ENCODE measurements around the gene ELP4. TPM values are rescaled to one million over a fixed set of nuclear protein-coding genes. Genes with fewer than 3 reads are reported as not detected.

Gene ELP4
- total and polyA plus RNA-seq, 9 of the 15 experiments (the other 6 are each of a cell fraction or from before 2014, with no cell fraction given): 24.1 to 60.3 (median 38.7) TPM

GRCh38 chr11:31689559-31689958, 180.0 kb downstream of the ELP4 start:
- Histone ChIP-seq H2AFZ (ENCODE audit: low read depth, low read length) (no peak overlapping the region), H3K79me2 (ENCODE audit: control insufficient read depth, insufficient read depth, low read length) (no peaks in the 10 kb centered on the region), H3K4me1 (replicated peaks in 1 of 2; ENCODE audit: control insufficient read depth in 2 of 2, insufficient read depth in 2 of 2, low read length in 2 of 2) (no peaks in the 10 kb centered on the region), H3K36me3 (ENCODE audit: control insufficient read depth, insufficient read depth, low read length) (no peaks in the 10 kb centered on the region), H3K9me3 (replicated peaks; ENCODE audit: control insufficient read depth, insufficient read depth, low read depth, low read length) (no peaks in the 10 kb centered on the region), H4K20me1 (replicated peaks; ENCODE audit: control insufficient read depth, insufficient read depth, low read length) (no peaks in the 10 kb centered on the region; the same call in 1 of the 2 replicates), H3K4me2 (ENCODE audit: insufficient read depth, low read length) (no peak overlapping the region), H3K4me3 (no peak overlapping the region), H3K9me1 (ENCODE audit: control insufficient read depth, insufficient read depth, low read length) (no peaks in the 10 kb centered on the region), H3K27me3 (ENCODE audit: control insufficient read depth in 2 of 2, insufficient read depth in 2 of 2, low read length in 2 of 2) (no peaks in the 10 kb centered on the region), H3K27ac (ENCODE audit: extremely low read depth, low read depth, low read length) (no peak overlapping the region), H3K9ac (ENCODE audit: insufficient read depth in 1 of 2, low read depth in 2 of 2, low read length in 2 of 2) (no peak overlapping the region)
- DNase-seq (ENCODE audit: extremely low read depth in 1 of 4, low spot score in 3 of 4) (no peak), ATAC-seq (no peak), FAIRE-seq (no peak)
- ChIA-PET CTCF (ENCODE audit: low intra/inter-chr PET ratio) (no interaction called here), POLR2A (no interaction called here)
- intact Hi-C loops (cut with micrococcal nuclease): no loop called here
- no peak for TF ChIP-seq POLR2AphosphoS2 (IDR thresholded peaks at IDR 0.05; ENCODE audit: low read length)
- TF ChIP-seq CBX5 (IDR thresholded peaks at IDR 0.05; ENCODE audit: borderline replicate concordance, low read depth): no peak
- TF ChIP-seq ARID2 (IDR thresholded peaks at IDR 0.05): no peak
- TF ChIP-seq MTA2 (IDR thresholded peaks at IDR 0.05; ENCODE audit: low read depth): no peak
- TF ChIP-seq ZNF77 (CRISPR knock-in tag; IDR thresholded peaks at IDR 0.05): no peak
- TF ChIP-seq ETV5 (CRISPR knock-in tag; IDR thresholded peaks at IDR 0.05; ENCODE audit: low read depth): no peak
- no TSS peak for BruUV-seq (replicated peaks)
- in situ Hi-C loops (cut with MboI): no loop called here

GRCh38 chr11:31690041-31690440, 180.5 kb downstream of the ELP4 start:
- no peaks in the 10 kb centered on the region for H3K36me3 ChIP-seq (ENCODE audit: control insufficient read depth, insufficient read depth, low read length)
- no peaks in the 10 kb centered on the region for H3K9me3 ChIP-seq (replicated peaks; ENCODE audit: control insufficient read depth, insufficient read depth, low read depth, low read length)
- no TSS peak for BruUV-seq (replicated peaks)
- H3K27ac ChIP-seq (ENCODE audit: extremely low read depth, low read depth, low read length): no peak overlapping the region
- H4K20me1 ChIP-seq (replicated peaks; ENCODE audit: control insufficient read depth, insufficient read depth, low read length): no peaks in the 10 kb centered on the region; the same call in 1 of the 2 replicates
- H3K79me2 ChIP-seq (ENCODE audit: control insufficient read depth, insufficient read depth, low read length): no peaks in the 10 kb centered on the region
- H3K4me1 ChIP-seq (replicated peaks in 1 of 2; ENCODE audit: control insufficient read depth in 2 of 2, insufficient read depth in 2 of 2, low read length in 2 of 2): no peaks in the 10 kb centered on the region
- H3K4me2 ChIP-seq (ENCODE audit: insufficient read depth, low read length): no peak overlapping the region
- H3K27me3 ChIP-seq (ENCODE audit: control insufficient read depth in 2 of 2, insufficient read depth in 2 of 2, low read length in 2 of 2): no peaks in the 10 kb centered on the region
- WGBS (ENCODE audit: insufficient coverage, low coverage, missing lambda C conversion rate): 53% methylated on average over 2 of the region's 2 CpGs
- H3K9ac ChIP-seq (ENCODE audit: insufficient read depth in 1 of 2, low read depth in 2 of 2, low read length in 2 of 2): no peak overlapping the region
- H2AFZ ChIP-seq (ENCODE audit: low read depth, low read length): no peak overlapping the region
- FAIRE-seq (no peak), ATAC-seq (no peak), DNase-seq (ENCODE audit: extremely low read depth in 1 of 4, low spot score in 3 of 4) (no peak)
- POLR2A ChIA-PET: no interaction called here
- intact Hi-C loops (cut with micrococcal nuclease): no loop called here
- in situ Hi-C loops (cut with MboI): no loop called here
- H3K4me3 ChIP-seq: no peak overlapping the region
- CTCF ChIA-PET (ENCODE audit: low intra/inter-chr PET ratio): no interaction called here
- no peaks in the 10 kb centered on the region for H3K9me1 ChIP-seq (ENCODE audit: control insufficient read depth, insufficient read depth, low read length)
- no peak for TF ChIP-seq ZBTB43 (CRISPR knock-in tag; IDR thresholded peaks at IDR 0.05)
- no peak for TF ChIP-seq STAG1 (CRISPR knock-in tag; IDR thresholded peaks at IDR 0.05; ENCODE audit: borderline replicate concordance)
- no peak for TF ChIP-seq SIRT6 (IDR thresholded peaks at IDR 0.05; ENCODE audit: low read depth, low read length)
- no peak for TF ChIP-seq MAZ (CRISPR knock-in tag; conservative IDR thresholded peaks at IDR 0.05 in 1 of 2, IDR thresholded peaks at IDR 0.05 in 1 of 2)
- no peak for TF ChIP-seq ZNF311 (CRISPR knock-in tag; IDR thresholded peaks at IDR 0.05)
- TF ChIP-seq L3MBTL2 (IDR thresholded peaks at IDR 0.05): no peak

All from K562 (cell line).